ENCODE data around the gene HDAC9.

HDAC9 gene

GRCh38 chr7:18948521-18948920, 453.0 kb downstream of the HDAC9 start:
- no peak for ATAC-seq (ENCODE audit: insufficient read depth, low read depth)

DNA sequence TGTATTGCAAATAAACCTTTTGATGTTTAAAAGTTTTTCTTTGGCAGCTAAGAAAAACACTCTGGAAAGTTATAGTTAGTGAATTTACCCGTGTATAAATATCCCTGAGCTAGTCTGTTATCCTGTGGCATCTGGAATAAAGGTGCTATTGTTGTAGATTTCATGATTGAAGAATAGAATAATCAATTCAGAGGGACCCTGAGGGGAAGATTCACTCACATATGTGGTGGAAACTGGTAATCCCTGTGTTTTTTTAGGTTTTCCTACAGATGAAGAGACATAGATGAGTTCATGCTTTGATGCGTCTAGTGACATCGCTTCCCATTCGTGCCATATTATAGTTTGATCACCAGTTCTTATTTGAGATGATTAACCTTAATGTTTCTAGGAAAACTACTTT, 457.3 kb downstream of the HDAC9 start:
- no peaks in the 10 kb centered on the region for H3K79me2 ChIP-seq (ENCODE audit: insufficient read depth, low read length)
- no peaks in the 10 kb centered on the region for H3K36me3 ChIP-seq (ENCODE audit: insufficient read depth, low read length)
- no peaks in the 10 kb centered on the region for H3K9me3 ChIP-seq (ENCODE audit: insufficient read depth, low read length, severe bottlenecking)
- no peak overlapping the region for H3K27ac ChIP-seq (ENCODE audit: low read length)
- H3K9ac ChIP-seq (ENCODE audit: low read depth, low read length): no peak overlapping the region
- no peak overlapping the region for H2AFZ ChIP-seq (ENCODE audit: low read depth, low read length)
- H3K27me3 ChIP-seq (ENCODE audit: insufficient read depth, low read length, poor library complexity): no peaks in the 10 kb centered on the region
- DNase-seq (no peak), ATAC-seq (ENCODE audit: insufficient read depth, low read depth) (no peak)
- no peak overlapping the region for H3K4me3 ChIP-seq (ENCODE audit: low read depth in 1 of 2, low read length in 2 of 2)
- no peak overlapping the region for H3K4me2 ChIP-seq (ENCODE audit: insufficient read depth, low read length)
- TF ChIP-seq, protein P1, sequence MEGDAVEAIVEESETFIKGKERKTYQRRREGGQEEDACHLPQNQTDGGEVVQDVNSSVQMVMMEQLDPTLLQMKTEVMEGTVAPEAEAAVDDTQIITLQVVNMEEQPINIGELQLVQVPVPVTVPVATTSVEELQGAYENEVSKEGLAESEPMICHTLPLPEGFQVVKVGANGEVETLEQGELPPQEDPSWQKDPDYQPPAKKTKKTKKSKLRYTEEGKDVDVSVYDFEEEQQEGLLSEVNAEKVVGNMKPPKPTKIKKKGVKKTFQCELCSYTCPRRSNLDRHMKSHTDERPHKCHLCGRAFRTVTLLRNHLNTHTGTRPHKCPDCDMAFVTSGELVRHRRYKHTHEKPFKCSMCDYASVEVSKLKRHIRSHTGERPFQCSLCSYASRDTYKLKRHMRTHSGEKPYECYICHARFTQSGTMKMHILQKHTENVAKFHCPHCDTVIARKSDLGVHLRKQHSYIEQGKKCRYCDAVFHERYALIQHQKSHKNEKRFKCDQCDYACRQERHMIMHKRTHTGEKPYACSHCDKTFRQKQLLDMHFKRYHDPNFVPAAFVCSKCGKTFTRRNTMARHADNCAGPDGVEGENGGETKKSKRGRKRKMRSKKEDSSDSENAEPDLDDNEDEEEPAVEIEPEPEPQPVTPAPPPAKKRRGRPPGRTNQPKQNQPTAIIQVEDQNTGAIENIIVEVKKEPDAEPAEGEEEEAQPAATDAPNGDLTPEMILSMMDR (IDR thresholded peaks at IDR 0.05; ENCODE audit: borderline replicate concordance, extremely low read depth, low read length, poor library complexity, severe bottlenecking): no peak
- TF ChIP-seq EZH2 (IDR thresholded peaks at IDR 0.05; ENCODE audit: borderline replicate concordance, low read depth, low read length, severe bottlenecking): no peak
- no peaks in the 10 kb centered on the region for H3K4me1 ChIP-seq (ENCODE audit: insufficient read depth, low read length)
- H4K20me1 ChIP-seq (ENCODE audit: insufficient read depth, low read length): no peaks in the 10 kb centered on the region

More at GRCh38 chr7:18948521-18948920, 453.0 kb downstream of the HDAC9 start:
- Histone ChIP-seq H3K9me3 (ENCODE audit: insufficient read depth, low read length, severe bottlenecking) (no peaks in the 10 kb centered on the region), H3K36me3 (ENCODE audit: insufficient read depth, low read length) (no peaks in the 10 kb centered on the region), H3K27me3 (ENCODE audit: insufficient read depth, low read length, poor library complexity) (no peaks in the 10 kb centered on the region), H3K9ac (ENCODE audit: low read depth, low read length) (no peak overlapping the region), H3K4me2 (ENCODE audit: insufficient read depth, low read length) (no peak overlapping the region), H4K20me1 (ENCODE audit: insufficient read depth, low read length) (no peaks in the 10 kb centered on the region), H2AFZ (ENCODE audit: low read depth, low read length) (no peak overlapping the region), H3K4me3 (ENCODE audit: low read depth in 1 of 2, low read length in 2 of 2) (no peak overlapping the region), H3K79me2 (ENCODE audit: insufficient read depth, low read length) (no peaks in the 10 kb centered on the region), H3K27ac (ENCODE audit: low read length) (no peak overlapping the region), H3K4me1 (ENCODE audit: insufficient read depth, low read length) (no peaks in the 10 kb centered on the region)
- TF ChIP-seq, protein P1 (IDR thresholded peaks at IDR 0.05; ENCODE audit: borderline replicate concordance, extremely low read depth, low read length, poor library complexity, severe bottlenecking): no peak
- no peak for TF ChIP-seq EZH2 (IDR thresholded peaks at IDR 0.05; ENCODE audit: borderline replicate concordance, low read depth, low read length, severe bottlenecking)
- DNase-seq: no peak

DNA sequence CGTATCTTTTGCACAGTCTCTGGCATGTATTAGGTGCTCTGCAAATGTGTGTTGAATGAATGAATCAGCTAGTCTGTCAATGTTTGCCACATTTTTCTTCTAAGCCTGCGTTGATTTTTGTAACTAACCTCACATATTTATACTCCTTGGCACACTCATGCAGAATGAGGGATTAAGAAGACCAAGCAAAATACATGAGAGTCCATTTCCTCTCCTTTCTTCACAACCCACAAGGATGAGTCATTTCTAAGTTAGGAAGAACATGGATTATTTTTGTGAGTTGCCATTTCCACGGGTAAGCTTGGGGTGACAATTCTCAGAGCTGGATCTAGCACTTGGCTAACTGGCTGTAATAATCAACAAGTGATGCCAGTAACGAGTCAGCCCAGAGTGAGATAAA, 463.1 kb downstream of the HDAC9 start:
- no peaks in the 10 kb centered on the region for H3K9me3 ChIP-seq (ENCODE audit: insufficient read depth, low read length, severe bottlenecking)
- H3K27me3 ChIP-seq (ENCODE audit: insufficient read depth, low read length, poor library complexity): no peaks in the 10 kb centered on the region
- H3K4me1 ChIP-seq (ENCODE audit: insufficient read depth, low read length): no peaks in the 10 kb centered on the region
- no peak overlapping the region for H3K9ac ChIP-seq (ENCODE audit: low read depth, low read length)
- DNase-seq: no peak
- no peak overlapping the region for H3K4me2 ChIP-seq (ENCODE audit: insufficient read depth, low read length)
- no peaks in the 10 kb centered on the region for H4K20me1 ChIP-seq (ENCODE audit: insufficient read depth, low read length)
- no peaks in the 10 kb centered on the region for H3K36me3 ChIP-seq (ENCODE audit: insufficient read depth, low read length)
- no peak overlapping the region for H3K4me3 ChIP-seq (ENCODE audit: low read depth in 1 of 2, low read length in 2 of 2)
- TF ChIP-seq, protein P1 (IDR thresholded peaks at IDR 0.05; ENCODE audit: borderline replicate concordance, extremely low read depth, low read length, poor library complexity, severe bottlenecking): no peak
- TF ChIP-seq EZH2 (IDR thresholded peaks at IDR 0.05; ENCODE audit: borderline replicate concordance, low read depth, low read length, severe bottlenecking): no peak
- H3K79me2 ChIP-seq (ENCODE audit: insufficient read depth, low read length): no peaks in the 10 kb centered on the region
- no peak overlapping the region for H3K27ac ChIP-seq (ENCODE audit: low read length)
- no peak for ATAC-seq (ENCODE audit: insufficient read depth, low read depth)
- no peak overlapping the region for H2AFZ ChIP-seq (ENCODE audit: low read depth, low read length)

GRCh38 chr7:18960725-18961124, 465.2 kb downstream of the HDAC9 start:
- DNase-seq (no peak), ATAC-seq (ENCODE audit: insufficient read depth, low read depth) (no peak)
- Histone ChIP-seq H3K9ac (ENCODE audit: low read depth, low read length) (no peak overlapping the region), H3K27me3 (ENCODE audit: insufficient read depth, low read length, poor library complexity) (no peaks in the 10 kb centered on the region), H3K36me3 (ENCODE audit: insufficient read depth, low read length) (no peaks in the 10 kb centered on the region), H3K9me3 (ENCODE audit: insufficient read depth, low read length, severe bottlenecking) (no peaks in the 10 kb centered on the region), H3K4me1 (ENCODE audit: insufficient read depth, low read length) (no peaks in the 10 kb centered on the region), H3K4me2 (ENCODE audit: insufficient read depth, low read length) (no peak overlapping the region), H3K27ac (ENCODE audit: low read length) (no peak overlapping the region), H3K79me2 (ENCODE audit: insufficient read depth, low read length) (no peaks in the 10 kb centered on the region), H3K4me3 (ENCODE audit: low read depth in 1 of 2, low read length in 2 of 2) (no peak overlapping the region), H4K20me1 (ENCODE audit: insufficient read depth, low read length) (no peaks in the 10 kb centered on the region), H2AFZ (ENCODE audit: low read depth, low read length) (no peak overlapping the region)
- TF ChIP-seq, protein P1 (IDR thresholded peaks at IDR 0.05; ENCODE audit: borderline replicate concordance, extremely low read depth, low read length, poor library complexity, severe bottlenecking): no peak

Measured in DND-41 (cell line).